Progenitor cell of endocrine pancreas (in vitro differentiated cells): Measurements from ENCODE around the gene IL17RA. TPM values are rescaled to one million over a fixed set of nuclear protein-coding genes. Genes with fewer than 3 reads are reported as not detected.
"Not testable (repeated sequence)": the region's sequence is repeated elsewhere in the genome, so short reads cannot be mapped to it uniquely, and the experiment has no call there.

ENCODE experiments used
- DNase-seq: peaks from one replicate; pipeline ENCODE4 v3.0.0; 2021; ENCODE audit warnings: low spot score; ENCODE audit not compliant: unreplicated experiment
- H3K27ac Mint-ChIP-seq: 2 replicates; pipeline ENCODE4 v1.8.0; 2021; ENCODE audit warnings: mild to moderate bottlenecking, moderate library complexity, mixed read lengths
- H3K27me3 Mint-ChIP-seq: 2 replicates; pipeline ENCODE4 v1.8.0; 2021; ENCODE audit warnings: mixed read lengths
- H3K36me3 Mint-ChIP-seq: 2 replicates; pipeline ENCODE4 v1.8.0; 2022; ENCODE audit warnings: mixed read lengths; ENCODE audit not compliant: insufficient read depth
- H3K4me1 Mint-ChIP-seq: 2 replicates; pipeline ENCODE4 v1.8.0; 2021; ENCODE audit warnings: low read depth, mixed read lengths
- H3K4me3 Mint-ChIP-seq: 2 replicates; pipeline ENCODE4 v1.8.0; 2021; ENCODE audit warnings: low read depth, mild to moderate bottlenecking, moderate library complexity, mixed read lengths
- H3K9me3 Mint-ChIP-seq: 2 replicates; pipeline ENCODE4 v1.8.0; 2021; ENCODE audit warnings: low read depth, mixed read lengths
- long read RNA-seq: library from polyadenylated mRNA; unstranded; transcript quantifications from one replicate; pipeline ENCODE4 v2.0.0, GENCODE V29; 2020
- total RNA-seq: library from RNA; stranded (reverse); gene quantifications from 2 replicates; pipeline ENCODE4 v1.2.1, GENCODE V29; 2021
- TF ChIP-seq, protein P1 (sequence below): fragments of 200-600 bp; sonication (generic); IDR thresholded peaks from one replicate; pipeline ENCODE4 v1.5.0; 2021; ENCODE audit warnings: antibody characterized with exemption, mild to moderate bottlenecking; ENCODE audit not compliant: unreplicated experiment

Gene IL17RA, protein sequence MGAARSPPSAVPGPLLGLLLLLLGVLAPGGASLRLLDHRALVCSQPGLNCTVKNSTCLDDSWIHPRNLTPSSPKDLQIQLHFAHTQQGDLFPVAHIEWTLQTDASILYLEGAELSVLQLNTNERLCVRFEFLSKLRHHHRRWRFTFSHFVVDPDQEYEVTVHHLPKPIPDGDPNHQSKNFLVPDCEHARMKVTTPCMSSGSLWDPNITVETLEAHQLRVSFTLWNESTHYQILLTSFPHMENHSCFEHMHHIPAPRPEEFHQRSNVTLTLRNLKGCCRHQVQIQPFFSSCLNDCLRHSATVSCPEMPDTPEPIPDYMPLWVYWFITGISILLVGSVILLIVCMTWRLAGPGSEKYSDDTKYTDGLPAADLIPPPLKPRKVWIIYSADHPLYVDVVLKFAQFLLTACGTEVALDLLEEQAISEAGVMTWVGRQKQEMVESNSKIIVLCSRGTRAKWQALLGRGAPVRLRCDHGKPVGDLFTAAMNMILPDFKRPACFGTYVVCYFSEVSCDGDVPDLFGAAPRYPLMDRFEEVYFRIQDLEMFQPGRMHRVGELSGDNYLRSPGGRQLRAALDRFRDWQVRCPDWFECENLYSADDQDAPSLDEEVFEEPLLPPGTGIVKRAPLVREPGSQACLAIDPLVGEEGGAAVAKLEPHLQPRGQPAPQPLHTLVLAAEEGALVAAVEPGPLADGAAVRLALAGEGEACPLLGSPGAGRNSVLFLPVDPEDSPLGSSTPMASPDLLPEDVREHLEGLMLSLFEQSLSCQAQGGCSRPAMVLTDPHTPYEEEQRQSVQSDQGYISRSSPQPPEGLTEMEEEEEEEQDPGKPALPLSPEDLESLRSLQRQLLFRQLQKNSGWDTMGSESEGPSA
- total RNA-seq = 8.4 and 10.0 TPM in 2 replicates
- long read RNA-seq, partial matches to known transcripts = 0 of 2 reads
- long read RNA-seq, other reads (novel, unspliced or antisense) = 2 of 2 reads

DNA sequence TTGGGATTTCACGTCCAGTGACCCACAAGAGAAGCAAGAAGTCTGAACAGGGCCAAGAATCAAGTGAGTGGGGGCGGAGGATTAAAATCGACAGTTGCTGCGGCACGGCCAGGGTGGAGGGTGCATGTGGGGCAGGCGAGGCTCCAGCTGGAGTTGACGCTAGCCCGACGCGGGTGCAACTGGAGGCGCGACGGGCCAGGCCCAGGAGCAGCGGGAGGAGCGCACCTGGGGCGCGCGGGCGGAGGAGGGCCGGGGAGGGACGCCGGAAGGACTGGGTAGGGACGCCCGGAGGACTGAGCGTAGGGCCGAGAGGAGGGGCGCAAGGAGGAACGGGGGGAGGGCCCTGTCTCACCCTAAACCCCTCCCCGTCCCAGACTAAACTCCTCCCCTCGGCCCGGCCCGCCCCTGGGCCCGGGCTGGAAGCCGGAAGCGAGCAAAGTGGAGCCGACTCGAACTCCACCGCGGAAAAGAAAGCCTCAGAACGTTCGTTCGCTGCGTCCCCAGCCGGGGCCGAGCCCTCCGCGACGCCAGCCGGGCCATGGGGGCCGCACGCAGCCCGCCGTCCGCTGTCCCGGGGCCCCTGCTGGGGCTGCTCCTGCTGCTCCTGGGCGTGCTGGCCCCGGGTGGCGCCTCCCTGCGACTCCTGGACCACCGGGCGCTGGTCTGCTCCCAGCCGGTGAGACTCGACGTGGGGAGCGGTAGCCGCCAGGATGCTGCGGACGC lies at the start of gene IL17RA:
Gene IL17RA (plus strand): TSS at position 447 of the 723 bp plus-strand sequence. CDS start 92 bp downstream, at position 539.
- H3K9me3 Mint-ChIP-seq = no peaks in the 10 kb centered on the region
- H3K27ac Mint-ChIP-seq = peak within 1 kb of the TSS; percentile 41

DNA sequence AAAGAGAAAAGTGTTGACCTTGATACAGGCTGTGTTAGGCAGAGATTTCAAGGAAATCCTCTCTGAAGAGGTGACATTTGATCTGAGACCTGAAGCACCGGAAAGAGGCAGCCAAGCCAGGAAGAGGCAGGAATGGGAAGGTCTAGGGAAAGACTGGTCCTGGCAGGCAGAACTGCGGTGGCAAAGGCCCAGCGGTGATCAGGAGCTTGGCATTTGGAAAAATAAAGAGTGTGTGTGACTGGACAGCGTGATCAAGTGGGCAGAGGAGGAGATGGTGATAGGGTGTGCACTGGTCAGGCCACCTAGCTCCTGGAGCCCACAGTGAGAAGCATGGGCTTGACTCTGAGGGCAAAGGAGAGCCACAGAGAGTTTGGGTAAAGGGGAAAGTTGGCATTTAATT lies 49.6 kb upstream of the IL17RA start:
- Mint-ChIP-seq H3K27me3 (peaks cover 9% of the 10 kb centered on the region), H3K4me3 (no peak overlapping the region), H3K9me3 (no peaks in the 10 kb centered on the region), H3K36me3 (no peaks in the 10 kb centered on the region), H3K27ac (no peak overlapping the region), H3K4me1 (no peaks in the 10 kb centered on the region)
- TF ChIP-seq, protein P1, sequence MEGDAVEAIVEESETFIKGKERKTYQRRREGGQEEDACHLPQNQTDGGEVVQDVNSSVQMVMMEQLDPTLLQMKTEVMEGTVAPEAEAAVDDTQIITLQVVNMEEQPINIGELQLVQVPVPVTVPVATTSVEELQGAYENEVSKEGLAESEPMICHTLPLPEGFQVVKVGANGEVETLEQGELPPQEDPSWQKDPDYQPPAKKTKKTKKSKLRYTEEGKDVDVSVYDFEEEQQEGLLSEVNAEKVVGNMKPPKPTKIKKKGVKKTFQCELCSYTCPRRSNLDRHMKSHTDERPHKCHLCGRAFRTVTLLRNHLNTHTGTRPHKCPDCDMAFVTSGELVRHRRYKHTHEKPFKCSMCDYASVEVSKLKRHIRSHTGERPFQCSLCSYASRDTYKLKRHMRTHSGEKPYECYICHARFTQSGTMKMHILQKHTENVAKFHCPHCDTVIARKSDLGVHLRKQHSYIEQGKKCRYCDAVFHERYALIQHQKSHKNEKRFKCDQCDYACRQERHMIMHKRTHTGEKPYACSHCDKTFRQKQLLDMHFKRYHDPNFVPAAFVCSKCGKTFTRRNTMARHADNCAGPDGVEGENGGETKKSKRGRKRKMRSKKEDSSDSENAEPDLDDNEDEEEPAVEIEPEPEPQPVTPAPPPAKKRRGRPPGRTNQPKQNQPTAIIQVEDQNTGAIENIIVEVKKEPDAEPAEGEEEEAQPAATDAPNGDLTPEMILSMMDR = no peak
- DNase-seq = no peak

More for the DNA sequence above, at the start of gene IL17RA:
- peaks cover 22% of the 10 kb centered on the region for H3K27me3 Mint-ChIP-seq
- peak; percentile 74 for DNase-seq
- peak within 1 kb of the TSS; percentile 78 for H3K4me3 Mint-ChIP-seq
- TF ChIP-seq, protein P1 = no peak
- no peaks in the 10 kb centered on the region for H3K36me3 Mint-ChIP-seq
- peaks cover 2% of the 10 kb centered on the region for H3K4me1 Mint-ChIP-seq

DNA sequence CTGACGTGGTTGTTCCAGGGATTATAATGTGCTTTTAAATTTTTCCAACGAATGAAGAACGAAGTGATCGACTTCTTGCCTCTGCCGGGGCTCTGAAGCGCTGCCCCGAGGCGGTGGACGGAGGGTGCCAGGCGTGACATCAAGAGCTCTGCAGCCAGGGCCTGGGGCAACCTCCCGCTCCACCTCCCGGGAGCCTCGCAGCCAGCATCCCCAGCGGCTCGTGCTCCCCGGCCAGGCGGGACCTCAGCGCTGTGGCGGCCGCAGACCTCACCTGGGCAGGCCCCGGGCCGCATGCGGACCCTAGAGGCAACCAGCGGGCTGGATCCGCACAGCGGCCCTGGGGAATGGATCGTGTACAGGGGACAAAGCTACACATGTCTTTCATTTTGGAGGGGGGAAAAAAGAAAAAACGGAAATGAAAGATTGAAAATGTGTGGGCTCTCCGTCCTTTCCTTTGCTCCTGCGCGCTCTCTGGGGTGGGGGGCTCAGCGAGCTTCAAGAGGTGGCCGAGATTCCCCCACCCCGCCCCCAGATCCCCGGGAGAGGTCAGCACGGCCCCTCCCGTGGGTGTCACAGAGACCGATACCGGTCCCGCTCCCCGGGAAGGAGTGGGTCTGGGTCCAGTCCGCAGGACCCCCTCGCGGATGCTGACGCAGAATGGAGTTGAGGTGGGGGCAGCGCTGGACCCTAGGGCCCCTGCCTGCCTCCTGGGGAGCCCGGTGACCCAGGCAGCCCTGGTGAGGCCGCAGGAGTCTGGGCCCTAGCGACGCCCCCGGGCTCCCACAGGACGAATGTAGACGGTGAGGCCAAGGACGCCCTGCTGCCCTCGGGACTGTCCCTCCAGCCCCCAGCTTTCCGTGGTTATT lies 48.6 kb upstream of the IL17RA start:
- not testable (repeated sequence) for H3K4me3 Mint-ChIP-seq, H3K27ac Mint-ChIP-seq, H3K4me1 Mint-ChIP-seq, H3K27me3 Mint-ChIP-seq, H3K36me3 Mint-ChIP-seq, DNase-seq, H3K9me3 Mint-ChIP-seq

DNA sequence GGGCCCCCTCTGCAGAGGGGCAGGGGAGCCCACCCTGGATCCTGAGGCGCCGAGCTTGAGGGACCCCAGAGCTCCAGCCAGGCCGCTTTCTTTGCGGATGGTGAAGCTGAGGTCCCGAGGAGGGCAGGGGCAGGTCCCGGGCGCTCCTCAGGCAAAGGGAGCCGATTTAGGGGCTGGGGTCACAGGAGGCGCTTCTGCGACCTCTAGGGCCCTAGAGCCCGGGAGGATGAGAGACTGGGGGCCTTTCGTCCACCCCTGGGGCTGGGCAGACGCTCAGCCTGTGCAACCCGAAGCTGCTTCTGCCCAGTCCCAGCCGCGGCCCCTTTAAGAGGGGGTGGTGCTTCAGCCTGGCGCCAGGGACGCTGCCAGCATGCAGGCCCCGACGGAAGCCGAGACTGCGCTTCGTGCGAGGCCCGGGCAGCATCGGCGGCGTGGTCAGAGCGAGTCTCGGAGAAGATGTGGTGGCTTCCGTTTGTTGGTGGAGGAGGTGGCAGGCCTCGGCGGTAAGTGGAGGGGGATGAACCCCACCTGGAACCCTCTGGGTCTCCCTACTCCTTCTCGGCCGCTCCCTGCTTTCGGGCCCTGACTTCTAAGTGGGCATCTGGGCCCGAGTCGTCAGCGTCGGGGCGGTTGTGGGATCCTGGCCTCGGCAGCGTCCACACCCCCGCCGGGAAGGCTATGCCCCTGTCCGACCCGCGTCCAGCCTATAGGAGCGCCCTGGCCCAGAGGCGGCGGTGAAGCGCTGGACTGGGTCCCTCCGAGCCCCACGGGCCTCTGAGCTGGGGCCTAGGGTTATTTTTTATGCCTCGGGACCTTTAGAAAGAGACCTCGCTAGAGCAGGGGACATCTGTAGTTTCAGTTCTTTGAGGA lies 47.7 kb upstream of the IL17RA start:
- not testable (repeated sequence) for H3K36me3 Mint-ChIP-seq, H3K27ac Mint-ChIP-seq, H3K27me3 Mint-ChIP-seq, H3K4me1 Mint-ChIP-seq, H3K4me3 Mint-ChIP-seq, H3K9me3 Mint-ChIP-seq, DNase-seq

DNA sequence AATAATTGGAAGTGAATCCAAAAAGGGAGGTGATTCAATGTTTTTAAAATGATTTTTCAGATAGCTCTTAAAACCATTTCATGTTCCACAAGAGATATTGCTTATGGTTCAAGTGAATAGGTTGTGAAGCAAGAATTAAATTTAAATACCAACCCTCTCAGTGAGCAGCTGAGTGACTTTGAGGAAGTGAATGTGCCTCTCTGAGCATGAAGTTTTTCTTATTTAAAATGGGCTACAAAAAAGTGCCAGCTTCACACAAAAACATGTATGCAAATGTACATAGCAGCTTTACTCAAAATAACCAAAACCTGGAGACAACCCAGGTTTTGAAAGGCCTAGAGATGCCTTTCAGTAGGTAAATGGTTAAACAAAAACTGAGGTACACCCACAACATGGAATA lies 41.3 kb upstream of the IL17RA start:
- H3K27ac Mint-ChIP-seq = no peak overlapping the region
- TF ChIP-seq, protein P1 = no peak
- H3K4me1 Mint-ChIP-seq = no peaks in the 10 kb centered on the region
- H3K4me3 Mint-ChIP-seq = no peak overlapping the region
- H3K36me3 Mint-ChIP-seq = no peaks in the 10 kb centered on the region
- DNase-seq = no peak
- no peaks in the 10 kb centered on the region for H3K9me3 Mint-ChIP-seq
- H3K27me3 Mint-ChIP-seq = peaks cover 15% of the 10 kb centered on the region
